Measurements from ENCODE around the gene CHMP1B.

Gene CHMP1B

DNA sequence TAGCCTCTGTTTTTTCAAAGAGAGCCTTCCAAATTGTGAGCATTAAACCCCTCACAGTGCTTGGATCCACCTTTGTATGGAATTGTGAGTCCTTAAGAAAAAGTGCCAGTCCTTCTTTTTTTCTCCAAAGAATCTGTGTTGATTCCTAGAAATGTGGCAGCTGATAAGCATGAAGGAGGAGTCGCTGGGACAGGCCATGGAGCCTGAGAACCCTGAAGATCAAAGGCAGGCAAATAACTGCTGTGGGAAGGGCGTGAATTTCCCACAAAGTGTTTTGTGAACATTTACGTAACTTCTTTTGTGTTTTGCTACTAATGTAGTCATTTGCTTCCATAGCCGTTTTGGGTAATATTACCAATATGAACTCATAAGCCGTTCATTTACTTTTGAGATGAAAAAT is 27.7 kb upstream of the CHMP1B start:
- DNase-seq (ENCODE audit: low read depth in 1 of 2, low spot score in 1 of 2) = no peak
- Histone ChIP-seq H3K27me3 (ENCODE audit: insufficient read depth, poor library complexity, severe bottlenecking) (no peaks in the 10 kb centered on the region), H3K27ac (replicated peaks) (no peak overlapping the region), H3K4me3 (replicated peaks; ENCODE audit: insufficient read depth, low read length) (no peak overlapping the region)
- TF ChIP-seq SPI1 (IDR thresholded peaks at IDR 0.05; ENCODE audit: borderline replicate concordance, low read depth) = no peak
- no peak for TF ChIP-seq POLR2AphosphoS5 (IDR thresholded peaks at IDR 0.05; ENCODE audit: low read depth)
- TF ChIP-seq GABPA (IDR thresholded peaks at IDR 0.05; ENCODE audit: low read depth) = no peak
- TF ChIP-seq REST (IDR thresholded peaks at IDR 0.05; ENCODE audit: insufficient replicate concordance, low read depth) = no peak
- TF ChIP-seq, protein P1, sequence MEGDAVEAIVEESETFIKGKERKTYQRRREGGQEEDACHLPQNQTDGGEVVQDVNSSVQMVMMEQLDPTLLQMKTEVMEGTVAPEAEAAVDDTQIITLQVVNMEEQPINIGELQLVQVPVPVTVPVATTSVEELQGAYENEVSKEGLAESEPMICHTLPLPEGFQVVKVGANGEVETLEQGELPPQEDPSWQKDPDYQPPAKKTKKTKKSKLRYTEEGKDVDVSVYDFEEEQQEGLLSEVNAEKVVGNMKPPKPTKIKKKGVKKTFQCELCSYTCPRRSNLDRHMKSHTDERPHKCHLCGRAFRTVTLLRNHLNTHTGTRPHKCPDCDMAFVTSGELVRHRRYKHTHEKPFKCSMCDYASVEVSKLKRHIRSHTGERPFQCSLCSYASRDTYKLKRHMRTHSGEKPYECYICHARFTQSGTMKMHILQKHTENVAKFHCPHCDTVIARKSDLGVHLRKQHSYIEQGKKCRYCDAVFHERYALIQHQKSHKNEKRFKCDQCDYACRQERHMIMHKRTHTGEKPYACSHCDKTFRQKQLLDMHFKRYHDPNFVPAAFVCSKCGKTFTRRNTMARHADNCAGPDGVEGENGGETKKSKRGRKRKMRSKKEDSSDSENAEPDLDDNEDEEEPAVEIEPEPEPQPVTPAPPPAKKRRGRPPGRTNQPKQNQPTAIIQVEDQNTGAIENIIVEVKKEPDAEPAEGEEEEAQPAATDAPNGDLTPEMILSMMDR (IDR thresholded peaks at IDR 0.05; ENCODE audit: insufficient read depth, low read length) = no peak

DNA sequence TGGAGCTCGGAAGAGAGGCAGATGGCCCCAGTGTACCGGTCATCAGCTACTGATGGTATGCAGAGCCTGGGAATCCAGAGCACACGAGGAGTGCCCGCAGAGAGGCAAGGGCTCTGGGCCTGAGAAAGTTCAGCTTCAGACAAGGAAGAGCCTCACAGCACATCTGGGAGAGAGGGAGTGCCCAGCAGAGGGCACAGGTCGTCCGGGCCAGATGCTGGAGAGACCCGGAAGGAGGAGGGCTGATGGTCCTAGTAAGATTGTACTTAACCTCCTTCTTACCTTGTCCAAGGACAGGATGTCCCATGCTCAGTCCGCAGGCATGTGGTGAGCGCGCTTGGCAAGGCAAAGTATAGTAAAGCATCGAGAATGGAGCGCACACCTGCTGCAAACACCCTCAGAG is 24.4 kb upstream of the CHMP1B start:
- TF ChIP-seq GABPA (IDR thresholded peaks at IDR 0.05; ENCODE audit: low read depth) = no peak
- TF ChIP-seq, protein P1 (IDR thresholded peaks at IDR 0.05; ENCODE audit: insufficient read depth, low read length) = no peak
- Histone ChIP-seq H3K27me3 (ENCODE audit: insufficient read depth, poor library complexity, severe bottlenecking) (no peaks in the 10 kb centered on the region), H3K4me3 (replicated peaks; ENCODE audit: insufficient read depth, low read length) (no peak overlapping the region), H3K27ac (replicated peaks) (no peak overlapping the region)
- DNase-seq (ENCODE audit: low read depth in 1 of 2, low spot score in 1 of 2) = no peak

GRCh38 chr18:11828786-11829432 is 22.3 kb upstream of the CHMP1B start:
- Histone ChIP-seq H3K27me3 (ENCODE audit: insufficient read depth, poor library complexity, severe bottlenecking) (no peaks in the 10 kb centered on the region), H3K27ac (replicated peaks) (no peak overlapping the region), H3K4me3 (replicated peaks; ENCODE audit: insufficient read depth, low read length) (no peak overlapping the region)
- no peak for DNase-seq (ENCODE audit: low read depth in 1 of 2, low spot score in 1 of 2)
- TF ChIP-seq, protein P1 (IDR thresholded peaks at IDR 0.05; ENCODE audit: insufficient read depth, low read length) = no peak
- TF ChIP-seq SPI1 (IDR thresholded peaks at IDR 0.05; ENCODE audit: borderline replicate concordance, low read depth) (no peak), POLR2AphosphoS5 (IDR thresholded peaks at IDR 0.05; ENCODE audit: low read depth) (no peak), REST (IDR thresholded peaks at IDR 0.05; ENCODE audit: insufficient replicate concordance, low read depth) (no peak), GABPA (IDR thresholded peaks at IDR 0.05; ENCODE audit: low read depth) (no peak)

- DNase-seq (ENCODE audit: low read depth in 1 of 2, low spot score in 1 of 2) = no peak
Observed at GRCh38 chr18:11830585-11830984, 20.6 kb upstream of the CHMP1B start.

More at GRCh38 chr18:11830585-11830984, 20.6 kb upstream of the CHMP1B start:
- no peak overlapping the region for H3K27ac ChIP-seq (replicated peaks)
- no peaks in the 10 kb centered on the region for H3K27me3 ChIP-seq (ENCODE audit: insufficient read depth, poor library complexity, severe bottlenecking)
- TF ChIP-seq, protein P1 (IDR thresholded peaks at IDR 0.05; ENCODE audit: insufficient read depth, low read length) = no peak
- no peak for TF ChIP-seq POLR2AphosphoS5 (IDR thresholded peaks at IDR 0.05; ENCODE audit: low read depth)
- H3K4me3 ChIP-seq (replicated peaks; ENCODE audit: insufficient read depth, low read length) = no peak overlapping the region
